K562 (cell line): ENCODE data around the gene TM2D3. TPM values are rescaled to one million over a fixed set of nuclear protein-coding genes. Genes with fewer than 3 reads are reported as not detected.

Source experiments
- BDP1 ChIP-seq: IDR thresholded peaks from 3 replicates; pipeline ENCODE4 v1.6.1; 2011; ENCODE audit not compliant: insufficient read length, insufficient read depth
- CREBBP ChIP-seq: IDR thresholded peaks from one replicate; pipeline ENCODE4 v1.6.1; 2012; ENCODE audit warnings: low read depth, mild to moderate bottlenecking, control low read depth, inconsistent platforms, low read length
- GABPB2 ChIP-seq: fragments of 250-450 bp; sonication (Bioruptor Pico); conservative IDR thresholded peaks from 2 replicates; pipeline ENCODE4 v1.5.1; 2021; ENCODE audit warnings: mild to moderate bottlenecking
- HEY1 ChIP-seq: fragments of 250-450 bp; sonication (Bioruptor Pico); IDR thresholded peaks from 2 replicates; pipeline ENCODE4 v1.5.0; 2020; ENCODE audit warnings: mild to moderate bottlenecking, moderate library complexity, borderline replicate concordance
- HLTF ChIP-seq: fragments of 450-650 bp; IDR thresholded peaks from 2 replicates; pipeline ENCODE4 v1.6.1; 2016
- KLF1 ChIP-seq: fragments of 450-650 bp; IDR thresholded peaks from 2 replicates; pipeline ENCODE4 v1.6.1; 2016; ENCODE audit warnings: missing genetic modification characterization, missing compliant biosample characterization
- MXD1 ChIP-seq: fragments of 250-450 bp; sonication (Bioruptor Pico); IDR thresholded peaks from 2 replicates; pipeline ENCODE4 v1.8.0; 2021; ENCODE audit warnings: borderline replicate concordance, mild to moderate bottlenecking, moderate library complexity; ENCODE audit not compliant: poor library complexity, severe bottlenecking
- NFRKB ChIP-seq: fragments of 450-650 bp; IDR thresholded peaks from 2 replicates; pipeline ENCODE4 v1.6.1; 2016; ENCODE audit warnings: low read depth
- SAFB ChIP-seq: fragments of 200-400 bp; formaldehyde crosslinking; IDR thresholded peaks from 2 replicates; pipeline ENCODE4 v1.6.1; 2017; ENCODE audit warnings: low read depth, low read length, borderline replicate concordance
- SIN3A ChIP-seq, 2 experiments: fragments of 150-350 bp in 1 of 2; IDR thresholded peaks; 2 replicates each; pipeline ENCODE4 v1.6.1; 2011 to 2016; ENCODE audit warnings: borderline replicate concordance in 2 of 2, low read depth in 2 of 2, low read length in 2 of 2, mild to moderate bottlenecking in 2 of 2, moderate library complexity in 2 of 2; ENCODE audit not compliant: control insufficient read depth in 1 of 2
- SMAD4 ChIP-seq: fragments of 250-450 bp; sonication (Bioruptor Pico); conservative IDR thresholded peaks from 2 replicates; pipeline ENCODE4 v1.8.0; 2021; ENCODE audit warnings: inconsistent platforms, mild to moderate bottlenecking, moderate library complexity
- ZFP36 ChIP-seq: fragments of 150-350 bp; IDR thresholded peaks from 2 replicates; pipeline ENCODE4 v1.6.1; 2018; ENCODE audit warnings: low read length, low read depth; ENCODE audit not compliant: partially characterized antibody
- ZNF146 ChIP-seq: IDR thresholded peaks from one replicate; pipeline ENCODE4 v1.6.1; 2018; ENCODE audit warnings: missing compliant biosample characterization; ENCODE audit not compliant: unreplicated experiment
- polyA plus RNA-seq, 8 experiments: library from polyadenylated mRNA; depleted of rRNA in 4 of 8; stranded (reverse) in 5 of 8; unstranded in 3 of 8; fragments of >200 nt; fragmentation: Nextera tagmentation in 2 of 8; fragmentation: Illumina TruSeq in 1 of 8; extraction: Ambion mirVana in 2 of 8; extraction: Trizol in 1 of 8; gene quantifications; 2 replicates each; pipeline versions ENCODE4 v1.2.1 to v1.2.3, GENCODE V29; 2011 to 2014; ENCODE audit warnings: inconsistent platforms in 1 of 8, missing spikeins in 1 of 8
- total RNA-seq, 7 experiments: library from RNA; depleted of rRNA in 6 of 7; stranded (reverse); fragments of >200 nt in 6 of 7; fragmentation: Illumina TruSeq in 2 of 7; extraction: Trizol in 2 of 7; gene quantifications; 2 replicates each; pipeline versions ENCODE4 v1.2.1 to v1.2.3, GENCODE V29; 2011 to 2021; ENCODE audit warnings: low replicate concordance in 1 of 7

The TM2D3 gene
- total and polyA plus RNA-seq, 9 of the 15 experiments (the other 6 are each of a cell fraction or from before 2014, with no cell fraction given): 16.5 to 67.9 (median 31.3) TPM

GRCh38 chr15:101652098-101652785, at the start of gene TM2D3 (continued):
- TF ChIP-seq ZNF146 (no peak), GABPB2 (CRISPR knock-in tag) (no peak), SIN3A (IDR thresholded peaks at IDR 0.05; ENCODE audit: borderline replicate concordance in 2 of 2, control insufficient read depth in 1 of 2, low read depth in 2 of 2, low read length in 2 of 2) (peak; percentile 80 to 93; a peak in 3 of 4 replicates), SMAD4 (CRISPR knock-in tag) (no peak; the same call in 1 of the 2 replicates), ZFP36 (no peak), HLTF (peak; percentile 29; the same call in 1 of the 2 replicates), HEY1 (CRISPR knock-in tag) (no peak), NFRKB (0 out of 2 replicates have a peak, but pooled peaks have one; percentile 39), KLF1 (peak; percentile 91), CREBBP (no peak), SAFB (peak; percentile 47; the same call in 1 of the 2 replicates), MXD1 (peak; percentile 11), BDP1 (no peak)
